HG03064 (cell line): ENCODE measurements around the gene NHERF1.

Experiments
- ATAC-seq: cut with Tn5 transposase; IDR thresholded peaks from one replicate; pipeline ENCODE4 v1.9.1; 2021; ENCODE audit warnings: low read depth; ENCODE audit not compliant: unreplicated experiment

The NHERF1 gene

GRCh38 chr17:74805591-74805991 is 57.2 kb downstream of the NHERF1 start:
- ATAC-seq: no peak

- no peak for ATAC-seq
These were observed 57.9 kb downstream of the NHERF1 start for GRCh38 chr17:74806334-74806733.

- no peak for ATAC-seq
These were observed 59.0 kb downstream of the NHERF1 start for GRCh38 chr17:74807441-74807840.

GRCh38 chr17:74807925-74808324 is 59.5 kb downstream of the NHERF1 start:
- no peak for ATAC-seq

GRCh38 chr17:74808714-74809430 is 60.4 kb downstream of the NHERF1 start:
- no peak for ATAC-seq

- ATAC-seq: no peak
These were observed 62.5 kb downstream of the NHERF1 start for GRCh38 chr17:74810699-74811485.

GRCh38 chr17:74812109-74813009 is 63.9 kb downstream of the NHERF1 start:
- no peak for ATAC-seq

- no peak for ATAC-seq
These were observed 66.0 kb downstream of the NHERF1 start for GRCh38 chr17:74814453-74814852.

GRCh38 chr17:74815067-74815466 is 66.6 kb downstream of the NHERF1 start:
- ATAC-seq: no peak

- no peak for ATAC-seq
These were observed 67.3 kb downstream of the NHERF1 start for GRCh38 chr17:74815550-74816370.

- ATAC-seq: no peak
These were observed 68.6 kb downstream of the NHERF1 start for GRCh38 chr17:74816905-74817620.

GRCh38 chr17:74818291-74818938 is 70.0 kb downstream of the NHERF1 start:
- ATAC-seq: no peak
